Inflammatory macrophage (primary cell): Measurements from ENCODE around the gene NUDT16L1.

Experiments
- DNase-seq, 2 donors: peaks; one replicate each; pipeline ENCODE4 v3.0.0-alpha.2; 2020 to 2022

NUDT16L1 gene

GRCh38 chr16:4695473-4696171 lies 2.3 kb downstream of the NUDT16L1 start:
- no peak for DNase-seq

- no peak for DNase-seq
Measured at GRCh38 chr16:4696172-4696904, 3.0 kb downstream of the NUDT16L1 start.

GRCh38 chr16:4696905-4697847 lies 3.8 kb downstream of the NUDT16L1 start:
- DNase-seq, result no peak

GRCh38 chr16:4697848-4698291 lies 4.5 kb downstream of the NUDT16L1 start:
- DNase-seq, result no peak

- DNase-seq, result no peak
Measured at GRCh38 chr16:4698321-4699045, 5.1 kb downstream of the NUDT16L1 start.

- no peak for DNase-seq
Measured at GRCh38 chr16:4699046-4699556, 5.7 kb downstream of the NUDT16L1 start.

- DNase-seq, result no peak
Measured at GRCh38 chr16:4700380-4700996, 7.1 kb downstream of the NUDT16L1 start.

- no peak for DNase-seq
Measured at GRCh38 chr16:4700997-4701743, 7.8 kb downstream of the NUDT16L1 start.

GRCh38 chr16:4701791-4702465 lies 8.6 kb downstream of the NUDT16L1 start:
- no peak for DNase-seq

GRCh38 chr16:4702466-4702808 lies 9.1 kb downstream of the NUDT16L1 start:
- DNase-seq, result no peak

- no peak for DNase-seq
Measured at GRCh38 chr16:4703906-4704305, 10.5 kb downstream of the NUDT16L1 start.

- DNase-seq, result no peak
Measured at GRCh38 chr16:4704491-4704890, 11.1 kb downstream of the NUDT16L1 start.

GRCh38 chr16:4704913-4705312 lies 11.6 kb downstream of the NUDT16L1 start:
- no peak for DNase-seq

GRCh38 chr16:4706871-4707270 lies 13.5 kb downstream of the NUDT16L1 start:
- no peak for DNase-seq

- no peak for DNase-seq
Measured at GRCh38 chr16:4709481-4709880, 16.1 kb downstream of the NUDT16L1 start.

GRCh38 chr16:4713663-4714501 lies 20.5 kb downstream of the NUDT16L1 start:
- DNase-seq, result no peak

GRCh38 chr16:4714996-4715395 lies 21.6 kb downstream of the NUDT16L1 start:
- DNase-seq, result no peak

GRCh38 chr16:4718466-4718865 lies 25.1 kb downstream of the NUDT16L1 start:
- DNase-seq, result no peak

GRCh38 chr16:4723071-4723767 lies 29.9 kb downstream of the NUDT16L1 start:
- DNase-seq, result no peak
